Loucy (cell line): ENCODE results near the gene PORCN.

Experiments
- EZH2phosphoT487 ChIP-seq: fragments of 200-600 bp; IDR thresholded peaks from 2 replicates; pipeline ENCODE4 v1.6.1; 2018; ENCODE audit warnings: antibody characterized with exemption, mild to moderate bottlenecking, moderate library complexity, borderline replicate concordance
- TF ChIP-seq, protein P1 (sequence below): fragments of 200-600 bp; sonication (generic); conservative IDR thresholded peaks from 2 replicates; pipeline ENCODE4 v1.5.1; 2014; ENCODE audit warnings: mild to moderate bottlenecking, antibody characterized with exemption, low read length

DNA sequence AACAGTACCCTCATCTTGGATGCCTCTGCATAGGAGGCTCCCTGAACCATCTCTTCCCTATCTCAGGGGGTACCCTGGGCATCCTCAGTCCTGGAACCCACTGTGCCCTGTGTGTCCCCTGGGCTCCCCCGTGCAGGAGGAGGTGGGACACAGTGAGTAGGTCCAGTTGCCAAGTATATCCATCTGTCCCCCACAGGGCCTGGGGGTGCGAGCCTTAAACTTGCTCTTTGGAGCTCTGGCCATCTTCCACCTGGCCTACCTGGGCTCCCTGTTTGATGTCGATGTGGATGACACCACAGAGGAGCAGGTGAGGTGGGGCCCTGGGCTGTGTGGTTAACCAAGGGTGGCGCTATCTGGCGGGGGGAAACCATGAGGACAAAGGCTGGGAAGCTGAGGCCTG is 8.2 kb downstream of the PORCN start:
- TF ChIP-seq, protein P1, sequence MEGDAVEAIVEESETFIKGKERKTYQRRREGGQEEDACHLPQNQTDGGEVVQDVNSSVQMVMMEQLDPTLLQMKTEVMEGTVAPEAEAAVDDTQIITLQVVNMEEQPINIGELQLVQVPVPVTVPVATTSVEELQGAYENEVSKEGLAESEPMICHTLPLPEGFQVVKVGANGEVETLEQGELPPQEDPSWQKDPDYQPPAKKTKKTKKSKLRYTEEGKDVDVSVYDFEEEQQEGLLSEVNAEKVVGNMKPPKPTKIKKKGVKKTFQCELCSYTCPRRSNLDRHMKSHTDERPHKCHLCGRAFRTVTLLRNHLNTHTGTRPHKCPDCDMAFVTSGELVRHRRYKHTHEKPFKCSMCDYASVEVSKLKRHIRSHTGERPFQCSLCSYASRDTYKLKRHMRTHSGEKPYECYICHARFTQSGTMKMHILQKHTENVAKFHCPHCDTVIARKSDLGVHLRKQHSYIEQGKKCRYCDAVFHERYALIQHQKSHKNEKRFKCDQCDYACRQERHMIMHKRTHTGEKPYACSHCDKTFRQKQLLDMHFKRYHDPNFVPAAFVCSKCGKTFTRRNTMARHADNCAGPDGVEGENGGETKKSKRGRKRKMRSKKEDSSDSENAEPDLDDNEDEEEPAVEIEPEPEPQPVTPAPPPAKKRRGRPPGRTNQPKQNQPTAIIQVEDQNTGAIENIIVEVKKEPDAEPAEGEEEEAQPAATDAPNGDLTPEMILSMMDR = no peak
- no peak for TF ChIP-seq EZH2phosphoT487
